Astrocyte (in vitro differentiated cells and primary cell): ENCODE measurements around the gene CPE.

Source experiments
- EZH2 ChIP-seq: IDR thresholded peaks from 2 replicates; pipeline ENCODE4 v1.6.1; 2012; ENCODE audit warnings: mild to moderate bottlenecking, low read length, inconsistent platforms; ENCODE audit not compliant: insufficient read depth
- TF ChIP-seq, protein P1 (sequence below): IDR thresholded peaks from 2 replicates; pipeline ENCODE4 v1.5.1; 2011; ENCODE audit warnings: low read depth, mild to moderate bottlenecking, inconsistent platforms, low read length, moderate library complexity; ENCODE audit not compliant: insufficient read depth

DNA sequence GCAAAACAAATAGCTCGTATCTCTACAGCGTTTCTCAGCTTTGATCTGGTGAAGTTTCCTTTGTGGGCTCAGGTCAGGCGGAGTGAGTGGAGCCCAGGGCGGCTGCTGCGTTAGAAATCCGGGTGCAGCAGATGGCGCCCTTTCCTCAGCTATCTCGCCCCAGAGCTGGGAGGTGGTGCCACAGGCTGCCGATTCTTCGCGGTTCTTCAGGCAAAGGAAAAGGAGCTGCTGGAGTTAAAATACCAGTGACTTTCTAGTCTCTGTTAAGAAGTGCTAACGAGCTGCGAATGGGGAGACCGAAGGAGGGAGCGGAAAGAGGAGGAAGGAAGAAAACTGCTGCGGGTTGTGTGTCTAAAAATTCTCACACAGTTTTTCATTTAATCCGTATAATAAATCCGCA lies 114.6 kb downstream of the CPE start:
- TF ChIP-seq, protein P1, sequence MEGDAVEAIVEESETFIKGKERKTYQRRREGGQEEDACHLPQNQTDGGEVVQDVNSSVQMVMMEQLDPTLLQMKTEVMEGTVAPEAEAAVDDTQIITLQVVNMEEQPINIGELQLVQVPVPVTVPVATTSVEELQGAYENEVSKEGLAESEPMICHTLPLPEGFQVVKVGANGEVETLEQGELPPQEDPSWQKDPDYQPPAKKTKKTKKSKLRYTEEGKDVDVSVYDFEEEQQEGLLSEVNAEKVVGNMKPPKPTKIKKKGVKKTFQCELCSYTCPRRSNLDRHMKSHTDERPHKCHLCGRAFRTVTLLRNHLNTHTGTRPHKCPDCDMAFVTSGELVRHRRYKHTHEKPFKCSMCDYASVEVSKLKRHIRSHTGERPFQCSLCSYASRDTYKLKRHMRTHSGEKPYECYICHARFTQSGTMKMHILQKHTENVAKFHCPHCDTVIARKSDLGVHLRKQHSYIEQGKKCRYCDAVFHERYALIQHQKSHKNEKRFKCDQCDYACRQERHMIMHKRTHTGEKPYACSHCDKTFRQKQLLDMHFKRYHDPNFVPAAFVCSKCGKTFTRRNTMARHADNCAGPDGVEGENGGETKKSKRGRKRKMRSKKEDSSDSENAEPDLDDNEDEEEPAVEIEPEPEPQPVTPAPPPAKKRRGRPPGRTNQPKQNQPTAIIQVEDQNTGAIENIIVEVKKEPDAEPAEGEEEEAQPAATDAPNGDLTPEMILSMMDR: peak; percentile 56
- no peak for TF ChIP-seq EZH2
